Breast epithelium (tissue), 3 donors: Measurements from ENCODE around the gene FAM72D.
"Not testable (repeated sequence)": the region's sequence is repeated elsewhere in the genome, so short reads cannot be mapped to it uniquely, and the experiment has no call there.

Experiments used
- POLR2A ChIP-seq: fragments of 450-650 bp; IDR thresholded peaks from one replicate; pipeline ENCODE4 v1.6.1; 2016; ENCODE audit warnings: antibody characterized with exemption, mild to moderate bottlenecking, moderate library complexity
- POLR2AphosphoS5 ChIP-seq, 3 donors: sonication (generic); formaldehyde crosslinking; IDR thresholded peaks; one replicate each; pipeline ENCODE4 v1.6.1; 2017; ENCODE audit warnings: antibody characterized with exemption in 3 of 3
- TF ChIP-seq, protein P1 (sequence below), 3 donors: fragments of 450-650 bp; IDR thresholded peaks; one replicate each; pipeline ENCODE4 v1.5.1; 2016 to 2017; ENCODE audit warnings: antibody characterized with exemption in 3 of 3, mild to moderate bottlenecking in 3 of 3, moderate library complexity in 3 of 3

GRCh38 chr1:145112703-145113102, 16.9 kb downstream of the FAM72D start:
- TF ChIP-seq, protein P1, sequence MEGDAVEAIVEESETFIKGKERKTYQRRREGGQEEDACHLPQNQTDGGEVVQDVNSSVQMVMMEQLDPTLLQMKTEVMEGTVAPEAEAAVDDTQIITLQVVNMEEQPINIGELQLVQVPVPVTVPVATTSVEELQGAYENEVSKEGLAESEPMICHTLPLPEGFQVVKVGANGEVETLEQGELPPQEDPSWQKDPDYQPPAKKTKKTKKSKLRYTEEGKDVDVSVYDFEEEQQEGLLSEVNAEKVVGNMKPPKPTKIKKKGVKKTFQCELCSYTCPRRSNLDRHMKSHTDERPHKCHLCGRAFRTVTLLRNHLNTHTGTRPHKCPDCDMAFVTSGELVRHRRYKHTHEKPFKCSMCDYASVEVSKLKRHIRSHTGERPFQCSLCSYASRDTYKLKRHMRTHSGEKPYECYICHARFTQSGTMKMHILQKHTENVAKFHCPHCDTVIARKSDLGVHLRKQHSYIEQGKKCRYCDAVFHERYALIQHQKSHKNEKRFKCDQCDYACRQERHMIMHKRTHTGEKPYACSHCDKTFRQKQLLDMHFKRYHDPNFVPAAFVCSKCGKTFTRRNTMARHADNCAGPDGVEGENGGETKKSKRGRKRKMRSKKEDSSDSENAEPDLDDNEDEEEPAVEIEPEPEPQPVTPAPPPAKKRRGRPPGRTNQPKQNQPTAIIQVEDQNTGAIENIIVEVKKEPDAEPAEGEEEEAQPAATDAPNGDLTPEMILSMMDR (IDR thresholded peaks at IDR 0.05): not testable (repeated sequence)
- TF ChIP-seq POLR2A; POLR2AphosphoS5 (IDR thresholded peaks at IDR 0.05): not testable (repeated sequence)
